ENCODE measurements around the gene RFX2. TPM values are rescaled to one million over a fixed set of nuclear protein-coding genes. Genes with fewer than 3 reads are reported as not detected.
A peak's percentile ranks its signal among the peaks of the same experiment; 100 is the strongest.
"Not testable (repeated sequence)": the region's sequence is repeated elsewhere in the genome, so short reads cannot be mapped to it uniquely, and the experiment has no call there.

Gene RFX2
- total and polyA plus RNA-seq, 4 experiments from 2014 or later = 3.6 to 6.7 (median 5.8) TPM

DNA sequence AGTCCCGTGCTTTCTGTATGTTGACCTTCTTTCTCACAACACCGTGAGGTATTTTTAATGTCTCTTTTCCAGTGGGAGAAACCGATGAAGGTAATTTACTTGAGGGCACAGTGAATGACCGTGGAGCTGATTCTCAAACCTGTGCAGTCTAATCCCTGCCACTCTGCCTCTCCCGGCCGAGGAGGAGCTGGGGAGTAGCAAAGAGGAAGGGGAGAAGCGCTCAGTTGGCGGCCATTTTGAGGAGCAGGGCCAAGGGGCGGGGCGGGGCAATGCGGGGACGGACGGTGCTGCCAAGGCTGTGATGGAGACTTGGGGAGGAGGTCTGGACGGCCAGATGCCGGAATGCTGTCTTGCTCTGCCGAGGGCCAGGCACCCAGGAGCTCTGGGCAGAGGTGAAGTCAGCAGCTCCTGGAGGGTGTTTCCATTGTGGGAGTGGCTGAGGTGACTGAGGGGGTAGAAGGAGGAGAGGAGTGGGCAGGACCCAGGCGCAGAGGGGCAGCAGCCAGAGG is 120.0 kb downstream of the RFX2 start:
- no peaks in the 10 kb centered on the region for H3K36me3 ChIP-seq (ENCODE audit: insufficient read depth, low read length)
- no peak overlapping the region for H3K4me3 ChIP-seq (ENCODE audit: low read length in 2 of 2)
- H3K9me3 ChIP-seq (ENCODE audit: control insufficient read depth in 1 of 2, low read length in 2 of 2) = no peaks in the 10 kb centered on the region
- no peak for DNase-seq
- ChIA-PET POLR2A (ENCODE audit: partially characterized antibody) (interaction anchor here (0.5 kb wide), 1 partner anchor 275 kb away, joined by 3 read pairs; no protein-coding TSS in a partner anchor), CTCF (ENCODE audit: partially characterized antibody) (interaction anchor here (0.9 to 5.0 kb wide), 5 partner anchors 11 to 186 kb away, joined by 3 to 29 read pairs (median 4); partner anchors contain the start of genes NRTN and RANBP3)
- H3K27ac Mint-ChIP-seq = no peak overlapping the region
- H3K4me1 Mint-ChIP-seq = peaks cover 7 to 9% (median 8%) of the 10 kb centered on the region in 4 donors
- no peaks in the 10 kb centered on the region for H3K27me3 Mint-ChIP-seq
- H3K36me3 Mint-ChIP-seq = no peaks in the 10 kb centered on the region
- no peaks in the 10 kb centered on the region for H3K27me3 ChIP-seq (ENCODE audit: insufficient read depth, low read length)
- no peak overlapping the region for H3K27ac ChIP-seq (ENCODE audit: low read depth, low read length)
- intact Hi-C loops (cut with micrococcal nuclease) = no loop called here
- peaks cover 0 to 4% (median 0%) of the 10 kb centered on the region in 8 donors for H3K9me3 Mint-ChIP-seq
- H3K4me1 ChIP-seq (ENCODE audit: insufficient read depth, low read length) = peaks cover 7% of the 10 kb centered on the region
- H3K4me3 Mint-ChIP-seq = no peak overlapping the region

DNA sequence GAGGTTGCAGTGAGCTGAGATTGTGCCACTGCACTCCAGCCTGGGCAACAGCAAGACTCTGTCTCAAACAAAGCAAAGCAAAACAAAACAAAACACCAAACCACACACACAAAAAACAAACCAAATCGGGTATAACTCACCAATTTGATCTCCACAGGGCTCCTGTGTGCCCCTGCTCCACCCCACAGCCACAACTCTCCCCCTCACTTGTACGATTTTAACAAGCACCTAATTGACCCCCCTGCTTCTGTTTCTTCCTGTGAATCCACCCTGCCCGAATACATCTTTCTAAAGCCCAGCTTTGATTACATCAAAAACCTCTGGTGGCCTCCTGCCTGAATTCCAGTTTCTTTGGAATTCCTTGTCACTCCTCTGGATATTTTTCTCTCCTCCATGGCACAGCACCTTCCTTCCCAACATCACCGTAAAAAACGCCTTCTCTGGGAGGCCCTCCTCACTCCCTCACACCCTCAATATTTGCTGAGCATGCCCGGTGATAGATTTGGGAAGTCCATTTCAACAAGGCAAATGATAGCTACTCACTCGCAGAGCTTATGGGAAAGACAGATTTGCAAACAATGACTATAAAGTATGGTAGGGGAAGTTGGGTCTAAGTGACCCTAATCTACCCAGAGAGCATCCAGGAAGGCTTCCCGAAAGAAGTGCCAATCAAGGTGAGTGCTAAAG is 120.8 kb downstream of the RFX2 start:
- no peaks in the 10 kb centered on the region for H3K9me3 ChIP-seq (ENCODE audit: control insufficient read depth in 1 of 2, low read length in 2 of 2)
- H3K27me3 Mint-ChIP-seq = no peaks in the 10 kb centered on the region
- no peaks in the 10 kb centered on the region for H3K27me3 ChIP-seq (ENCODE audit: insufficient read depth, low read length)
- H3K4me3 Mint-ChIP-seq = peak overlapping the region in 2 of 8 donors; percentile 10 to 32
- DNase-seq = no peak
- H3K36me3 ChIP-seq (ENCODE audit: insufficient read depth, low read length) = no peaks in the 10 kb centered on the region
- H3K9me3 Mint-ChIP-seq = peaks cover 0 to 4% (median 0%) of the 10 kb centered on the region in 8 donors
- ChIA-PET CTCF (ENCODE audit: partially characterized antibody) (interaction anchor here (1.2 to 5.0 kb wide), 5 partner anchors 11 to 185 kb away, joined by 4 to 29 read pairs (median 9); partner anchors contain the start of genes NRTN and RANBP3), POLR2A (ENCODE audit: partially characterized antibody) (no interaction called here)
- no peak overlapping the region for H3K4me3 ChIP-seq (ENCODE audit: low read length in 2 of 2)
- no peak overlapping the region for H3K27ac Mint-ChIP-seq
- no peaks in the 10 kb centered on the region for H3K36me3 Mint-ChIP-seq
- intact Hi-C loops (cut with micrococcal nuclease) = no loop called here
- peaks cover 14% of the 10 kb centered on the region for H3K4me1 ChIP-seq (ENCODE audit: insufficient read depth, low read length)
- H3K4me1 Mint-ChIP-seq = peaks cover 7 to 9% (median 8%) of the 10 kb centered on the region in 4 donors
- no peak overlapping the region for H3K27ac ChIP-seq (ENCODE audit: low read depth, low read length)

DNA sequence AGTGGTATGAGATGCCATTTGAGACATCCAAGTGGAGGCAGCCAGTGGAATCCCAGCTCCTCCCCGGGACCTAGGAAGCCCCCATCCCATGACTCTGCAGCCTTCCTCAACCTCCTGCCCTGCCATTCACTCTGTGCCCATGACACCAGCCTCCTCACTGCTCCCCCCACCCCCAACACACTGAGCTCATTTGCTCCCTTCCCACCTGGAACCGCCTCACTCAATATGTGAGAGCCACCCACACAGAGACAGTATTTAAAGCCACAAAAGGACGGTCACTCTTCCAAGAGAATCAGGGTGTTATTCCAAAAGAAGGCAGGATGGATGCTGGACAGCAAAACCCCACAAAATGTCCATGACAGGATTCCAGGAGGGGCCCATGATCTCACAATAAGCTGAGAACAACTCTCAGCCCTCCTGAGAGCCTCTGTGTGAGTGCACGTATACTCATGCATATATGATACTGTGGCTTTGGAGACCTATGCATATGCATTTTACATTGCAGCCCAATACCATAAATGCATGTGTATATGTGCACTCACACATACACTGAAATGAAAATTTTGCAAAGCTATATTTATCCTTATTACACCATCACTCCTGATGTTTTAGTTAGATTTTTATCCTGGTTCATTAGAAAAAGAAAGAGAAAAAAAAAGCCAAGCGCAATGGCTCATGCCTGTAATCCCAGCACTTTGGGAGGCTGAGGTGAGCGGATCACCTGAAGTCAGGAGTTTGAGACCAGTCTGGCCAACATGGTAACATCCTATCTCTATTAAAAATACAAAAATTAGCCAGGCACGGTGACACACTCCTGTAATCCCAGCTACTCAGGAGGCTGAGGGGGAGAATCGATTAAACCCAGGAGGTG is 121.5 kb downstream of the RFX2 start:
- Mint-ChIP-seq H3K9me3 (peaks cover 0 to 4% (median 0%) of the 10 kb centered on the region in 8 donors), H3K27ac (peak overlapping the region in 3 of 7 donors; percentile 36 to 86 (median 80)), H3K4me1 (peaks cover 7 to 13% (median 11%) of the 10 kb centered on the region in 4 donors), H3K4me3 (peak overlapping the region in 1 of 8 donors; percentile 52), H3K27me3 (no peaks in the 10 kb centered on the region), H3K36me3 (no peaks in the 10 kb centered on the region)
- CTCF ChIA-PET (ENCODE audit: partially characterized antibody) = interaction anchor here (1.4 to 5.0 kb wide), 4 partner anchors 10 to 137 kb away, joined by 4 to 29 read pairs (median 16); partner anchors contain the start of gene RANBP3
- H3K4me1 ChIP-seq (ENCODE audit: insufficient read depth, low read length) = peaks cover 19% of the 10 kb centered on the region
- H3K27me3 ChIP-seq (ENCODE audit: insufficient read depth, low read length) = no peaks in the 10 kb centered on the region
- no peak overlapping the region for H3K27ac ChIP-seq (ENCODE audit: low read depth, low read length)
- no peak for DNase-seq
- POLR2A ChIA-PET (ENCODE audit: partially characterized antibody) = no interaction called here
- no peaks in the 10 kb centered on the region for H3K9me3 ChIP-seq (ENCODE audit: control insufficient read depth in 1 of 2, low read length in 2 of 2)
- H3K4me3 ChIP-seq (ENCODE audit: low read length in 2 of 2) = no peak overlapping the region
- intact Hi-C loops (cut with micrococcal nuclease) = no loop called here
- no peaks in the 10 kb centered on the region for H3K36me3 ChIP-seq (ENCODE audit: insufficient read depth, low read length)

DNA sequence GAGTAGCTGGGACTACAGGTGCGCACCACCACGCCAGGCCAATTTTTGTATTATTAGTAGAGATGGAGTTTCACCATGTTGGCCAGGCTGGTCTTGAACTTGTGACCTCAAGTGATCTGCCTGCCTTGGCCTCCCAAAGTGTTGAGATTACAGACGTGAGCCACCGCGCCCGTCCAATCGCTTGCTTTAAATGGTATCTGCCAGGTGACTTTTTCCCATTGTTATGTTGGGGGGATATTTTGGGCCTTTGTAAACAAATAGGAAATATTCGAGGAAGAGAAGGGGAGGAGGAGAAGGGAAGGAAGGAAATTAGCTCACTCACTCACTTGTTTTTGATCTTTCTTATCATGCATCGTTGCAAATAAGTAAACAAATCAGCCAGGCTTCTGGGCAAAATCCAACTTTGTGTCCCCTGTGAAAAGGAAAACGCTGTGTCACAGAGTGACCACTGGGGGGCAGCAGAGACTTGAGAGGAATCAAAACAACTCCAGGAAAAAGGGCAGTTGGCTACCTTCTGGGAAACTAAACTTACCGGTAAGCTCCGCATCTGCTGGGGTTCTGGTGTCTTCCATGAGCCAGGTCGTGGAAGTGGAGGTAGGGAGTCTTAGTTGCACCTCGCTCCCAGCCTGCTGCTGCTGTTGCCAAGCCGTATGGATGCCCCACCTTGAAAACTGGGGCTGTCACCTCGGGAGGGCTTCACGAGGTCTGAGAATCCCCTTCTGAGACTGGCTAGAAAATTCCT is 123.1 kb downstream of the RFX2 start:
- H3K4me1 ChIP-seq (ENCODE audit: insufficient read depth, low read length) = peaks cover 28% of the 10 kb centered on the region
- no peaks in the 10 kb centered on the region for H3K36me3 Mint-ChIP-seq
- ChIA-PET POLR2A (ENCODE audit: partially characterized antibody) (no interaction called here), CTCF (ENCODE audit: partially characterized antibody) (interaction anchor here (0.6 to 5.0 kb wide), 15 partner anchors 8 to 233 kb away, joined by 3 to 36 read pairs (median 4); partner anchors contain the start of genes NDUFA11 and RANBP3)
- no peak overlapping the region for H3K27ac ChIP-seq (ENCODE audit: low read depth, low read length)
- H3K9me3 ChIP-seq (ENCODE audit: control insufficient read depth in 1 of 2, low read length in 2 of 2) = no peaks in the 10 kb centered on the region
- intact Hi-C loops (cut with micrococcal nuclease) = loop anchor here (1.0 kb wide), 2 partner anchors 35 to 138 kb away; no protein-coding TSS in a partner anchor
- no peaks in the 10 kb centered on the region for H3K27me3 ChIP-seq (ENCODE audit: insufficient read depth, low read length)
- no peaks in the 10 kb centered on the region for H3K27me3 Mint-ChIP-seq
- DNase-seq = peak; percentile 57 to 71 (median 64)
- peak overlapping the region in 1 of 2 donors; percentile 55 for H3K4me3 ChIP-seq (ENCODE audit: low read length in 2 of 2)
- H3K36me3 ChIP-seq (ENCODE audit: insufficient read depth, low read length) = no peaks in the 10 kb centered on the region
- H3K4me1 Mint-ChIP-seq = peaks cover 9 to 24% (median 19%) of the 10 kb centered on the region in 4 donors
- peaks cover 0 to 4% (median 0%) of the 10 kb centered on the region in 8 donors for H3K9me3 Mint-ChIP-seq
- peak overlapping the region in 5 of 7 donors; percentile 22 to 72 (median 36) for H3K27ac Mint-ChIP-seq
- peak overlapping the region; percentile 70 to 87 (median 78) for H3K4me3 Mint-ChIP-seq

DNA sequence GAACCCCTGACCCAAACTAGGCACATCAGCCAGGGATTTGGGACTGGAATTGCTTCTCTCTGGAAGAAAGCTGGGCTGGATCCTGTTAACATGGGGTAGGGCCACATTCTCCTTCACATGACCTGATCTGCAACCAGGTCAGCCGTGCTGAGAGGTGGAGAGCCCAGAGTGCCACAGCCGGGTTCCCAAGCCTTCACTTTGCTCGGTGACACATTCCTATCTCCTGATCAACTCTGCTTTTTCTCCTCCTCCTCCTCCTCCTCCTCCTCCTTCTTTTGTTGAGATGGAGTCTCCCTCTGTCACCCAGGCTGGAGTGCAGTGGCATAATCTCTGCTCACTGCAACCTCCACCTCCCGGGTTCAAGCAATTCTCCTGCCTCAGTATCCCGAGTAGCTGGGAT is 124.5 kb downstream of the RFX2 start:
- H3K9me3 Mint-ChIP-seq; H3K27ac ChIP-seq (ENCODE audit: low read depth, low read length); POLR2A ChIA-PET (ENCODE audit: partially characterized antibody); H3K4me3 Mint-ChIP-seq; H3K9me3 ChIP-seq (ENCODE audit: control insufficient read depth in 1 of 2, low read length in 2 of 2); H3K36me3 ChIP-seq (ENCODE audit: insufficient read depth, low read length); H3K27ac Mint-ChIP-seq; H3K36me3 Mint-ChIP-seq; H3K27me3 Mint-ChIP-seq; DNase-seq; H3K4me3 ChIP-seq (ENCODE audit: low read length in 2 of 2); intact Hi-C loops (cut with micrococcal nuclease); H3K27me3 ChIP-seq (ENCODE audit: insufficient read depth, low read length): not testable (repeated sequence)
- H3K4me1 ChIP-seq (ENCODE audit: insufficient read depth, low read length) = peaks cover 28% of the 10 kb centered on the region
- peaks cover 9 to 28% (median 19%) of the 10 kb centered on the region in 4 donors for H3K4me1 Mint-ChIP-seq
- CTCF ChIA-PET (ENCODE audit: partially characterized antibody) = interaction anchor here (2.0 to 5.0 kb wide), 4 partner anchors 7 to 37 kb away, joined by 4 to 36 read pairs (median 24); partner anchors contain the start of gene RANBP3

DNA sequence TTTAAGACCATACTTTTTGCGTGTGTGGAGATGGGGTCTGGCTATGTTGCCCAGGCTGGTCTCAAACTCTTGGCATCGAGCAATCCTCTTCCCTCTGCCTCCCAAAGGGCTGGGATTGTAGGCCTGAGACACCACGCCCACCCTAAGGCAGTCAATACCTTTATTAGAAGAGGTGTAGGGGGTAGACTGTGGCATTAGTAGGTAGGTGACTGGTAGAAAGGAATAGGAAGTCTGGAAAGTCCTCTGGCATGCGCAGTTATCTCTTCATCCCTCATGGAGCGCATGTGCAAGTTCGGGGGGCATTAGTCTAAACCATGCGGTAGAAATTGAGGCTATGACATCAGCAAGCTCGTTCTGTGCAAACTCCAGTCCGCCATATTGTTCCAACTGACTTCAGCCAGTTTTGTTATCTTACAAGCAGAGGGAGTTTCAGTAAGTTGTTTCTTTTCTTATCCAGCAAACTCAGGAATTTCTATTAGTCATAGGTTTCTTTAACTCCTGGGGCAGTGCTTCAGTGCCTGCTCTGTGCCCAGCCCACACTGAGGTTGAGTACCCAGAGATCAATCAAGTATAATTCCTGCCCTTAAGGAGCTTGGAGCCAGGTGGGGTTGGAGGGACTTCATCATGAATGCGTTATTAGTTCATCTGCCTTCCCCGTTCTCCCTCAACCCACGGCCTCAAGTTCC is 125.1 kb downstream of the RFX2 start:
- Histone ChIP-seq H3K36me3 (ENCODE audit: insufficient read depth, low read length) (no peaks in the 10 kb centered on the region), H3K4me3 (ENCODE audit: low read length in 2 of 2) (no peak overlapping the region), H3K4me1 (ENCODE audit: insufficient read depth, low read length) (peaks cover 28% of the 10 kb centered on the region), H3K27me3 (ENCODE audit: insufficient read depth, low read length) (no peaks in the 10 kb centered on the region), H3K9me3 (ENCODE audit: control insufficient read depth in 1 of 2, low read length in 2 of 2) (no peaks in the 10 kb centered on the region), H3K27ac (ENCODE audit: low read depth, low read length) (no peak overlapping the region)
- ChIA-PET POLR2A (ENCODE audit: partially characterized antibody) (no interaction called here), CTCF (ENCODE audit: partially characterized antibody) (interaction anchor here (0.9 to 5.0 kb wide), 9 partner anchors 15 to 181 kb away, joined by 3 to 36 read pairs (median 4); partner anchors contain the start of genes NDUFA11 and VMAC)
- Mint-ChIP-seq H3K36me3 (no peaks in the 10 kb centered on the region), H3K4me3 (no peak overlapping the region), H3K9me3 (peaks cover 0 to 3% (median 0%) of the 10 kb centered on the region in 8 donors), H3K4me1 (peaks cover 9 to 29% (median 19%) of the 10 kb centered on the region in 4 donors), H3K27ac (peak overlapping the region in 1 of 7 donors; percentile 39), H3K27me3 (no peaks in the 10 kb centered on the region)
- DNase-seq = no peak
- intact Hi-C loops (cut with micrococcal nuclease) = no loop called here
